ENCODE results near the gene BLMH.
"Not testable (repeated sequence)": the region's sequence is repeated elsewhere in the genome, so short reads cannot be mapped to it uniquely, and the experiment has no call there.

BLMH gene

GRCh38 chr17:30234296-30234695, 57.4 kb downstream of the BLMH start:
- Histone ChIP-seq H3K36me3 (ENCODE audit: insufficient read depth, low read length) (no peaks in the 10 kb centered on the region), H3K27ac (no peak overlapping the region), H3K9ac (ENCODE audit: insufficient read length) (no peak overlapping the region), H3K4me3 (no peak overlapping the region), H3K9me3 (ENCODE audit: low read depth, low read length) (no peaks in the 10 kb centered on the region)
- no peak for TF ChIP-seq EZH2 (IDR thresholded peaks at IDR 0.05)
- TF ChIP-seq FOXP2 (optimal IDR thresholded peaks at IDR 0.05; ENCODE audit: control extremely low read depth, extremely low read length, insufficient read depth): no peak
- no peak for TF ChIP-seq POLR2AphosphoS5 (IDR thresholded peaks at IDR 0.05; ENCODE audit: borderline replicate concordance, low read depth, low read length)
- no peak for DNase-seq (ENCODE audit: low read depth, low spot score)

- H3K9ac ChIP-seq (ENCODE audit: insufficient read length): no peak overlapping the region
- no peaks in the 10 kb centered on the region for H3K36me3 ChIP-seq (ENCODE audit: insufficient read depth, low read length)
- no peaks in the 10 kb centered on the region for H3K9me3 ChIP-seq (ENCODE audit: low read depth, low read length)
- no peak overlapping the region for H3K4me3 ChIP-seq
- DNase-seq (ENCODE audit: low read depth, low spot score): no peak
- no peak for TF ChIP-seq POLR2AphosphoS5 (IDR thresholded peaks at IDR 0.05; ENCODE audit: borderline replicate concordance, low read depth, low read length)
- no peak for TF ChIP-seq EZH2 (IDR thresholded peaks at IDR 0.05)
- no peak for TF ChIP-seq FOXP2 (optimal IDR thresholded peaks at IDR 0.05; ENCODE audit: control extremely low read depth, extremely low read length, insufficient read depth)
- no peak overlapping the region for H3K27ac ChIP-seq
Measured at GRCh38 chr17:30232824-30233427, 58.8 kb downstream of the BLMH start.

DNA sequence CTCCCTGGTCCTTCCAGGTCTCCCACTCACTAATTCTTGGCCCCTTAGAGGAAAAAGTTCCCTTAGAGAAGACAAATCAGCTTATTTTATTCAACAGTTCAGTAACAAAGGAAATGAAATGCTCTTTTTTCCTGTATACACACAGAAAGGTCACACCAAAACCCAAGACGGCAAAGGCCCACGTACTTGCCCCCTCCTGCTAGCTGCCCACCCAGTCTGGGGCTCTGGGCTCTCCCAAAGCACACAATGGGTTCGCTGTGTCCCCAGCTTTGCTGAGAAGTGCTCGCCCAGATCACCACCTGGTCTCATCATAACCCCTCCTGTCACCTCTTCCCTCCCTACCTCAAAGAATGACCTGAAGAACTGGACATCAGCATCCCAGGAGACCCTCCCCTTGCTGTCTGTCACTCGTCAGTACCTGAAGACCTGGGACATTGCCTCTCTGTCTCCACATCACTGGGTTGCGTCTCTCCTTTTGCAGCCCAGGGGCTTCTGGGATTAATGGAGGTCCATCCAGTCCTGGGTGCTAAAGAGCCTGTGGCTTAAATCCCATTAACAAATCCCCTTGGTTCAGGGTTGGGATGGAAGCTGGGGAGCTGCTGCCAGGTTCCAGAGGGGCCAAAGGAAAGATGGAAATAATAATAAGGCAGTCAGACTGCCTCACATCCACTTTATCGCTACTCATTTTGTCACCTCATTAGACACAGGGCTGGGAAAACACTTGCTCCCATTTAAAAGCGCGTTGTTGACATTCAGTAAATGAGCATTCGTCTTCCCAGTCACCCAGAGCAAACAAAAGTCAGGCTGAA, 59.5 kb downstream of the BLMH start:
- no peak overlapping the region for H3K4me3 ChIP-seq
- no peaks in the 10 kb centered on the region for H3K36me3 ChIP-seq (ENCODE audit: insufficient read depth, low read length)
- DNase-seq (ENCODE audit: low read depth, low spot score): no peak
- H3K27ac ChIP-seq: no peak overlapping the region
- no peak overlapping the region for H3K9ac ChIP-seq (ENCODE audit: insufficient read length)
- no peak for TF ChIP-seq EZH2 (IDR thresholded peaks at IDR 0.05)
- TF ChIP-seq FOXP2 (optimal IDR thresholded peaks at IDR 0.05; ENCODE audit: control extremely low read depth, extremely low read length, insufficient read depth): no peak
- TF ChIP-seq POLR2AphosphoS5 (IDR thresholded peaks at IDR 0.05; ENCODE audit: borderline replicate concordance, low read depth, low read length): no peak
- H3K9me3 ChIP-seq (ENCODE audit: low read depth, low read length): no peaks in the 10 kb centered on the region

GRCh38 chr17:30230596-30231125, 61.1 kb downstream of the BLMH start:
- TF ChIP-seq POLR2AphosphoS5 (IDR thresholded peaks at IDR 0.05; ENCODE audit: borderline replicate concordance, low read depth, low read length) (no peak), FOXP2 (optimal IDR thresholded peaks at IDR 0.05; ENCODE audit: control extremely low read depth, extremely low read length, insufficient read depth) (no peak), EZH2 (IDR thresholded peaks at IDR 0.05) (no peak)
- Histone ChIP-seq H3K27ac (no peak overlapping the region), H3K9me3 (ENCODE audit: low read depth, low read length) (no peaks in the 10 kb centered on the region), H3K9ac (ENCODE audit: insufficient read length) (no peak overlapping the region), H3K36me3 (ENCODE audit: insufficient read depth, low read length) (no peaks in the 10 kb centered on the region), H3K4me3 (no peak overlapping the region)
- no peak for DNase-seq (ENCODE audit: low read depth, low spot score)

DNA sequence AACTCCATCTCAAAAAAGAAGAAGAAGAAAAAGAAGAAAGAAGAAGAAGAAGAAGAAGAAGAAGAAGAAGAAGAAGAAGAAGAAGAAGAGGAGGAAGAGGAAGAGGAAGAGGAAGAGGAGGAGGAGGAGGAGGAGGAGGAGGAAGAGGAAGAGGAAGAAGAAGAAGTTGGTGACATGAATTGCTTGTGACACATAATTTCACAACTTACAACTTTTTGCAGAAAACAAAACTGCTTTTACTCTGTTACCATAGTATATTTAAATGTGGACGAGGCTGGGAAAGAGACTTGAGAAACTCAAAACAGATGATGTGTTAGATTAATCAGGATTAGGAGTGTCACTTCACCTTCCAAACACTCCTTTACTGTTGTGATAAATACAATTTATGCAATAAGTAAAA, 61.7 kb downstream of the BLMH start:
- H3K9me3 ChIP-seq (ENCODE audit: low read depth, low read length); H3K4me3 ChIP-seq; DNase-seq (ENCODE audit: low read depth, low spot score); H3K27ac ChIP-seq; H3K9ac ChIP-seq (ENCODE audit: insufficient read length); H3K36me3 ChIP-seq (ENCODE audit: insufficient read depth, low read length): not testable (repeated sequence)

DNA sequence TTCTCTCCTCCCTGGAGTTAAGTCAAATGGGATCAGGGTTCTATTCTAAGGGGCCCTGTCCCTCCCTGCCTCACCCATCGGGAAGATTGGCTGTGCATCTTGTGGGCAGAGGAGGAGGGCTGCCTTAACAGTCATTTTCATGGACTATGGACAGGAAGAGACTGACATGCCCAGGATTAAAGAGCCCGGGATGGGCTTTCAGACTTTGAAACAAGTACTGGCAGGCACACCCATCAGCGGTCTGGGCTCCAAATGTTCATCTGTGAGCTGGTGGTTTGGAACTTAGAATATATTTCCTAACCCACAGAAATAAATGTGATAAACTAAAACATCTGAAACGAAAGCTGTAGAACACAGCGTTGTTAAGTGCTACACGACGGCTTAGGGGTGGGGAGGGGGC, 62.7 kb downstream of the BLMH start:
- TF ChIP-seq POLR2AphosphoS5 (IDR thresholded peaks at IDR 0.05; ENCODE audit: borderline replicate concordance, low read depth, low read length): no peak
- no peak for TF ChIP-seq FOXP2 (optimal IDR thresholded peaks at IDR 0.05; ENCODE audit: control extremely low read depth, extremely low read length, insufficient read depth)
- TF ChIP-seq EZH2 (IDR thresholded peaks at IDR 0.05): no peak
- no peaks in the 10 kb centered on the region for H3K36me3 ChIP-seq (ENCODE audit: insufficient read depth, low read length)
- H3K9me3 ChIP-seq (ENCODE audit: low read depth, low read length): no peaks in the 10 kb centered on the region
- no peak for DNase-seq (ENCODE audit: low read depth, low spot score)
- H3K4me3 ChIP-seq: no peak overlapping the region
- H3K27ac ChIP-seq: no peak overlapping the region
- H3K9ac ChIP-seq (ENCODE audit: insufficient read length): no peak overlapping the region

DNA sequence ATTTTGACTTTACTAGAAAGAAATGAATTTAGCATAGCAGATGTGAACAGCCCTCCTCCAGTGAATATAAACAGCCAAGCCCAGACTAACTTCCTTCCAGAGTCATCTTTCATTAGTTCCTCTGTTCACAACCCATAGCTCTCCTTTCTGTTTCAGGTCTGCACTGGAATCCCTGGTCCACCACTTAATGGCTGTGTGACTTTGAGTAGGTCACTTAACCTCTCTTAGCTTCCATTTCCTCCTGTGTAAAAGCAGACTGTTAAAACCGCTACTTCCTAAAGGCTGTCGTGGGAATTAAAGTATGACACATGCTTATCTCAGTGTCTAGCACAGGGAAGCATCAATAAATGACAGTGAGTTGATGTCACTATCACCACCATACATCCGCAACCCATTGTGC, 63.7 kb downstream of the BLMH start:
- Histone ChIP-seq H3K4me3 (no peak overlapping the region), H3K27ac (no peak overlapping the region), H3K9me3 (ENCODE audit: low read depth, low read length) (no peaks in the 10 kb centered on the region), H3K36me3 (ENCODE audit: insufficient read depth, low read length) (no peaks in the 10 kb centered on the region), H3K9ac (ENCODE audit: insufficient read length) (no peak overlapping the region)
- DNase-seq (ENCODE audit: low read depth, low spot score): no peak
- TF ChIP-seq FOXP2 (optimal IDR thresholded peaks at IDR 0.05; ENCODE audit: control extremely low read depth, extremely low read length, insufficient read depth) (no peak), EZH2 (IDR thresholded peaks at IDR 0.05) (no peak), POLR2AphosphoS5 (IDR thresholded peaks at IDR 0.05; ENCODE audit: borderline replicate concordance, low read depth, low read length) (no peak)

GRCh38 chr17:30226878-30227277, 64.9 kb downstream of the BLMH start:
- Histone ChIP-seq H3K36me3 (ENCODE audit: insufficient read depth, low read length) (no peaks in the 10 kb centered on the region), H3K27ac (no peak overlapping the region), H3K9me3 (ENCODE audit: low read depth, low read length) (no peaks in the 10 kb centered on the region), H3K9ac (ENCODE audit: insufficient read length) (no peak overlapping the region), H3K4me3 (peak overlapping the region; percentile 21)
- TF ChIP-seq EZH2 (IDR thresholded peaks at IDR 0.05) (no peak), POLR2AphosphoS5 (IDR thresholded peaks at IDR 0.05; ENCODE audit: borderline replicate concordance, low read depth, low read length) (no peak), FOXP2 (optimal IDR thresholded peaks at IDR 0.05; ENCODE audit: control extremely low read depth, extremely low read length, insufficient read depth) (no peak)
- DNase-seq (ENCODE audit: low read depth, low spot score): peak; percentile 61

Data from SK-N-MC (cell line).